Embryonic facial prominence (tissue), 1 donor: ENCODE data around the gene NCAM2.

Experiments
- DNase-seq: peaks from one replicate; pipeline ENCODE4 v3.0.0-alpha.2; 2016; ENCODE audit errors: extremely low spot score

The NCAM2 gene

DNA sequence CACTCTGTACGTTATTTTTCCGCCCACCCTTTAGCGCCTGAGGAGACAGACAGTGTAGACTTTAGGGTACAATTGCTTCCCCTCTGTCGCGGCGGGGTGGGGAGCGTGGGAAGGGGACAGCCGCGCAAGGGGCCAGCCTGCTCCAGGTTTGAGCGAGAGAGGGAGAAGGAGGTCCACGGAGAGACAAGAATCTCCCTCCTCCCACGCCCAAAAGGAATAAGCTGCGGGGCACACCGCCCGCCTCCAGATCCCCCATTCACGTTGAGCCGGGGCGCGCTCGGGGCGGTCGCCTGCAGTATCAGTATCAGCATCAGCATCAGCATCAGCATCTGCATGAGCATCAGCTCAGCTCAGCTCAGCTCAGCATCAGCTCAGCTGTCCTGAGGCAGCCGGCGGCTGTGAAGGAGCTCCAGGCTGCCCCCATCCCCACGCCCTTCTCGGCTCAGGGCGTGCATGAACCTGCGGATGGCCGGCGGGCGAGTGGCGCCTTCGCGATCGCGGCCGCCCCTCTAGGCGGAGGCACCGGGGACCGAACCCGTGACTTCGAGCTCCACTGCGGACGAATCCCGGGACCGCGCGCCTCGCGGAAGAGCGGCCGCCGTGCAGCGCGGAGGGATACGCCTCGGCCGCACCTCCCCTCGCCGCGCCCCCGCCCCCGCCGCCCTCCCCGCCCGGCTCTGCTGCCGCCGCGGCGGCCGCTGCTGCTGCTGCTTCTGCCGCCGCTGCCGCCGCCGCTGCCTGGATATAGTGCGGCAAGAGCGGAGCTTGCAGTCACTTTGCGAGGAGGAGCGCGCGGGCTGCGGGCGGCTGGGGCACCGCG is at the start of gene NCAM2:
TSS of gene NCAM2 (plus strand) at position 774 of the 820 bp plus-strand sequence.
- peak; percentile 58 for DNase-seq

- no peak for DNase-seq
These were observed 48.3 kb upstream of the NCAM2 start for GRCh38 chr21:20949884-20950283.

DNA sequence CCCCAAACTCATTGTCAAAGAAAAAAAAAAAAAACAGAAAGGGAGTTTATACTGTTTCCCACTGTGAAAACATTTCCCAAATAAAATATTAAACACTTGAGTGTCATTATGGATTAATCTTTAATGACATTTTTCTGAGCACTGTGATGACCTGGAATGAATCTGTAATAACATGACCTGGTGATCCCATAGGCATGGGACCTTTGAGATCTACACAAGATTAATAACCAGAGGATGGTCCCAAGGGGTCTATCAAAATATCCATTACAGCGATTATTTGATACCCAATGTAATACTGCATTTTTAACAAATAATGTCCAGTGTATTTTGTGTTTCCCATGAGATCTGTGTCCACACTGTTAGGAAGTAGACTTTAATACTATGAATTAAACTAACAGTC is 32.4 kb upstream of the NCAM2 start:
- no peak for DNase-seq

DNA sequence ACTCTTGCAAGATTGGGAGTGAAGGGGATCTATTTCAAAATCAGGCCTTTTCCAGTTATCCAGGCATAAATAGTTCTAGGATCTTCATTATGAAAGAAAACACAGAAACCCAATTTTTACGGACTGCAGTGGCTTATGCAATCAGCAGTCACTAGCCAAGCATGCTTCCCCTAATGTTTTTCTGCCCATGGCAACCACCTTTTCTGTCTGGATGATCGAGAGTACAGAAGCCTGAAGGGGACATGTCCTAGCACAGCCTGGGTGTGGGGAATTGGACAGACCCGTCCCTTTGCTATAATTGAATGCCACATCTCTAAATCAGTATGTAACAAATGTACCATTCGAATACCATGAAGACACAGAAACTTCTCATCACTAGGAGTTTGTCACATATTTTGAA is 29.8 kb upstream of the NCAM2 start:
- no peak for DNase-seq

DNA sequence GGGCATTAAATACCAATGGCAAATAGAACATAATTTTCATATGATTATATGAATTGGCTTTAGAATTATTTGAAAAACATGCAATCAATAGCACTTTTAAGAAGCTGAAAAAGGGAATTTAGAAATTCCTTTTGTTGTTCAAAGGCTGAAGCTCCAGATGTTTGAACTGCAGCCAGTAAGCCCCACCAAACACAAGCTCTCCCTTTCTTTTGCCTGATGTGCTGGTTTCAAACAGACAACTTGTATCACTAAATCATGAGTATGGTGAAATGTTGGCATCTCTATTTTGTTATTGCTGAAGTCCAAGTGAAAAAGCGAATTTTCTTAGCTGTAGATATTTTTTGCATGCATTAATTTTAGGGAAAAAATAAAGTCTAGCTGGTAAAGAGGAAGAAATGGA is 27.5 kb upstream of the NCAM2 start:
- no peak for DNase-seq

GRCh38 chr21:20971296-20971921 is 26.8 kb upstream of the NCAM2 start:
- peak; percentile 85 for DNase-seq

- DNase-seq: no peak
These were observed 3.4 kb upstream of the NCAM2 start for GRCh38 chr21:20994790-20995189.

GRCh38 chr21:20996421-20997310 is 1.5 kb upstream of the NCAM2 start:
- no peak for DNase-seq

- no peak for DNase-seq
These were observed 936 bp upstream of the NCAM2 start for GRCh38 chr21:20997311-20997635.

GRCh38 chr21:20998456-20998789 is 214 bp downstream of the NCAM2 start:
- no peak for DNase-seq

GRCh38 chr21:20998886-20999285 is 677 bp downstream of the NCAM2 start:
- no peak for DNase-seq

DNA sequence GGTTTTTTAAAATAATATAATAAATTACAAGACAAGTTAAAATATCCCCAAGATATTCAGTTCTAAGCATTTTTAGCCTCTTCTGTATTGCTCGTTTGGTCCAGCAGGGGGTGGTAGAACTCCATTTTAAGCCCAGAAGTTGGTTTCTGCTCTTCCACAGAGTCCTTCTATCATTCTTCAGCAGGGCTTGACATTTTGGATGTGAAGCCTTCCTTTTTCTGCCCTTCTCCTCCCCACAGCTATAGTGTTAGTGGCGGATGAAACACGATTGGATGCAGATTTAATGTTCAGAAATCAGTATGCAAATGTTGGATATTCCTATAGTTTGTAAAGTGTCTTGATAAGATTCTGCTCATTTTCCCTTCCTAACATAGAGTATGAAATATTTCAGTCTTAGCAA is 1.4 kb downstream of the NCAM2 start:
- peak; percentile 71 for DNase-seq

- no peak for DNase-seq
These were observed 2.5 kb downstream of the NCAM2 start for GRCh38 chr21:21000591-21001175.

GRCh38 chr21:21001591-21002100 is 3.4 kb downstream of the NCAM2 start:
- DNase-seq: no peak

GRCh38 chr21:21002153-21002552 is 3.9 kb downstream of the NCAM2 start:
- no peak for DNase-seq

DNA sequence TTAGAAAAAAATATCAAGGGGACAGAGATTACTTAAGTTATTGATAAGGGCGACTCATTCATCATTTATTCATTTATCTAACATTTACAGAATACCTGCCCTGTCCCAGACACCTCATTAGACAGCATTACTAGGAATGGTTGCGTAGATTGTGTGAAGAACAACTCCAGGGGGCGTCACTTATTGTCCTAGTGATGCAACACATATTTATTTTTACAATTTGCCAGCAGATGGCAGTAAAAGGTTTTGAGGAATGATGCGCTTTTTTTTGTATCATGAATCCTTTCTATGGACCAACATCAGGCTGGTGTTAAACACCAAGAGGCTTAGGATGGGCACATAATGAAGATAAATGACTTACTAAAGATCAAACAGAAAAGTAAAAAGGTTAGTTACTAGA is 5.5 kb downstream of the NCAM2 start:
- DNase-seq: no peak

DNA sequence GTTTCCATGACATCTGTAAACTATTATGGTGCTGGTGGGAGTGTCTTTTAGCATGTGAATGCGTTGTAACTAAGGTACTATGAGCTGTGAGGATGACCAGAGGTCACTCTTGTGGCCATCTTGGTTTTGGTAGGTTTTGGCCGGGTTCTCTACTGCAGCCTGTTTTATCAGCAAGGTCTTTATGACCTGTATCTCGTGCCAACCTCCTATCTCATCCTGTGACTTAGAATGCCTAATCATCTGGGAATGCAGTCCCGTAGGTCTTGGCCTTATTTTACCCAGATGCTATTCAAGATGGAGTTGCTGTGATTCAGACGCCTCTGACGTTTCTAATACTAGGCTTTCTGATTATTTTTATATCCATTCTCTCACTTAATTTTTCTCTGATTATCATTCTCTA is 9.4 kb downstream of the NCAM2 start:
- no peak for DNase-seq

DNA sequence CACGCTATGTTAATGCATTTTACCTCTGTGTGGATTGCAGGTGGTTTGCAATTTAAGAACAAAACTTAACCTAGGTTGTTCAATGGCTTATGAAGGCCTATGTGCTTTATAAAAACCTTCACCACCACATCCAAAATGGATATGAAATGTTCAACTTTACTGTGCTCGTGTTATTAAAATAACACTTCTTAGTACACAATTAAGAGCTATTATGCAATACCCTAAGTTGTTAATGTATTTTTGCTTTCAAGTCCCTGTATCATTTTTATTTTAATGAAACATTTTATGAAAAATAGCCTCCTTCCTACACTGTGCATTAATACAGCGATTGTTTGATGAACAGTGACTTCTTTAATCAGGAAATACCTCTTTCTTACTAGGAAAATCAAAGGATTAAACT is 12.0 kb downstream of the NCAM2 start:
- no peak for DNase-seq

- no peak for DNase-seq
These were observed 12.5 kb downstream of the NCAM2 start for GRCh38 chr21:21010698-21011097.

- no peak for DNase-seq
These were observed 20.6 kb downstream of the NCAM2 start for GRCh38 chr21:21018821-21019220.

GRCh38 chr21:21019681-21020080 is 21.5 kb downstream of the NCAM2 start:
- DNase-seq: no peak

GRCh38 chr21:21025742-21026141 is 27.5 kb downstream of the NCAM2 start:
- DNase-seq: no peak
